Neural cell (in vitro differentiated cells): ENCODE results near the gene PNKD. TPM values are rescaled to one million over a fixed set of nuclear protein-coding genes. Genes with fewer than 3 reads are reported as not detected.

ENCODE experiments used
- H2AFZ ChIP-seq: fragments of 200-600, 300-800 bp; sonication (generic), shearing (Covaris generic); 2 replicates; pipeline ENCODE4 v1.6.0; 2014; ENCODE audit warnings: low read depth, mild to moderate bottlenecking, antibody characterized with exemption, low read length, moderate library complexity
- H3F3A ChIP-seq: fragments of 200-600 bp; shearing (Covaris generic); 2 replicates; pipeline ENCODE4 v1.6.1; 2016; ENCODE audit warnings: mild to moderate bottlenecking, moderate library complexity, mixed read lengths, antibody characterized with exemption, low read length; ENCODE audit not compliant: insufficient read depth, poor library complexity, severe bottlenecking
- H3K27ac ChIP-seq: fragments of 200-600, 300-800 bp; sonication (generic), shearing (Covaris generic); 2 replicates; pipeline ENCODE4 v1.5.1; 2014; ENCODE audit warnings: mild to moderate bottlenecking, low read length, moderate library complexity
- H3K27me3 ChIP-seq: fragments of 300-800, 200-600 bp; sonication (generic), shearing (Covaris generic); 2 replicates; pipeline ENCODE4 v1.6.0; 2014; ENCODE audit warnings: mild to moderate bottlenecking, low read depth, low read length, moderate library complexity; ENCODE audit not compliant: insufficient read depth
- H3K36me3 ChIP-seq: fragments of 300-800, 200-600 bp; sonication (generic), shearing (Covaris generic); 2 replicates; pipeline ENCODE4 v1.5.1; 2014; ENCODE audit warnings: mild to moderate bottlenecking, antibody characterized with exemption, low read length, moderate library complexity; ENCODE audit not compliant: insufficient read depth
- H3K4me2 ChIP-seq: fragments of 300-800, 200-600 bp; sonication (generic), shearing (Covaris generic); 2 replicates; pipeline ENCODE4 v1.6.0; 2014; ENCODE audit warnings: mild to moderate bottlenecking, low read length
- H3K4me3 ChIP-seq: fragments of 300-800, 200-600 bp; sonication (generic), shearing (Covaris generic); 2 replicates; pipeline ENCODE4 v1.5.1; 2014; ENCODE audit warnings: mild to moderate bottlenecking, low read length, moderate library complexity
- H3K79me2 ChIP-seq: fragments of 200-600 bp; shearing (Covaris generic); replicated peaks from 2 replicates; pipeline ENCODE4 v1.6.0; 2014; ENCODE audit warnings: mild to moderate bottlenecking, low read length, moderate library complexity; ENCODE audit not compliant: insufficient read depth
- H3K9ac ChIP-seq: fragments of 300-800, 200-600 bp; sonication (generic), shearing (Covaris generic); 2 replicates; pipeline ENCODE4 v1.6.1; 2016; ENCODE audit warnings: mild to moderate bottlenecking, low read length, mixed read lengths
- H3K9me2 ChIP-seq: fragments of 200-600 bp; shearing (Covaris generic); 2 replicates; pipeline ENCODE4 v1.6.1; 2016; ENCODE audit warnings: mild to moderate bottlenecking, low read length, mixed read lengths; ENCODE audit not compliant: insufficient read depth
- H3K9me3 ChIP-seq: fragments of 200-600, 300-800 bp; sonication (generic), shearing (Covaris generic); 2 replicates; pipeline ENCODE4 v1.6.1; 2016; ENCODE audit warnings: mild to moderate bottlenecking, mixed run types, low read length, moderate library complexity, mixed read lengths
- H4K20me1 ChIP-seq: fragments of 200-600 bp; shearing (Covaris generic); 2 replicates; pipeline ENCODE4 v1.6.1; 2016; ENCODE audit warnings: mild to moderate bottlenecking, mixed run types; ENCODE audit not compliant: insufficient read depth
- CTCF ChIP-seq: fragments of 450-650 bp; IDR thresholded peaks from 2 replicates; pipeline ENCODE4 v1.5.1; 2014; ENCODE audit warnings: antibody characterized with exemption, mild to moderate bottlenecking, moderate library complexity; ENCODE audit not compliant: poor library complexity, severe bottlenecking
- EP300 ChIP-seq: fragments of 450-650 bp; conservative IDR thresholded peaks from 2 replicates; pipeline ENCODE4 v1.6.1; 2014; ENCODE audit warnings: antibody characterized with exemption, mild to moderate bottlenecking, moderate library complexity; ENCODE audit not compliant: poor library complexity, severe bottlenecking
- EZH2 ChIP-seq: fragments of 200-600, 300-800 bp; shearing (Covaris generic), sonication (generic); IDR thresholded peaks from 2 replicates; pipeline ENCODE4 v1.6.1; 2014; ENCODE audit warnings: antibody characterized with exemption, low read length, borderline replicate concordance, mild to moderate bottlenecking; ENCODE audit not compliant: insufficient read depth, poor library complexity, severe bottlenecking
- MXI1 ChIP-seq: fragments of 450-650 bp; conservative IDR thresholded peaks from 2 replicates; pipeline ENCODE4 v1.6.1; 2014; ENCODE audit warnings: antibody characterized with exemption, mild to moderate bottlenecking; ENCODE audit not compliant: poor library complexity, severe bottlenecking
- POLR2AphosphoS5 ChIP-seq: IDR thresholded peaks from 2 replicates; pipeline ENCODE4 v1.6.1; 2012
- RAD21 ChIP-seq: fragments of 450-650 bp; conservative IDR thresholded peaks from 2 replicates; pipeline ENCODE4 v1.6.1; 2014; ENCODE audit warnings: antibody characterized with exemption, mild to moderate bottlenecking, moderate library complexity
- REST ChIP-seq: IDR thresholded peaks from 2 replicates; pipeline ENCODE4 v1.6.1; 2012; ENCODE audit warnings: borderline replicate concordance
- SMC3 ChIP-seq: fragments of 450-650 bp; conservative IDR thresholded peaks from 2 replicates; pipeline ENCODE4 v1.6.1; 2014; ENCODE audit warnings: antibody characterized with exemption, mild to moderate bottlenecking, moderate library complexity; ENCODE audit not compliant: poor library complexity
- TAF1 ChIP-seq: IDR thresholded peaks from 2 replicates; pipeline ENCODE4 v1.6.1; 2012; ENCODE audit warnings: low read depth
- polyA plus RNA-seq: library from polyadenylated mRNA; depleted of rRNA; stranded (reverse); fragments of >200 nt; gene quantifications from 2 replicates; pipeline ENCODE4 v1.2.3, GENCODE V29; 2014

Gene PNKD
- polyA plus RNA-seq, 1 donor from 2014 or later, result 59.7 TPM

- TF ChIP-seq EP300, result no peak
- no peak for TF ChIP-seq REST
- TF ChIP-seq CTCF, result no peak
- no peak for TF ChIP-seq RAD21
- no peak for TF ChIP-seq MXI1
- H3K27me3 ChIP-seq, result no peaks in the 10 kb centered on the region
- no peaks in the 10 kb centered on the region for H4K20me1 ChIP-seq
- H3K9me3 ChIP-seq, result no peaks in the 10 kb centered on the region
- H3K27ac ChIP-seq, result no peak overlapping the region
- H3F3A ChIP-seq, result no peaks in the 10 kb centered on the region
- H3K4me2 ChIP-seq, result no peak overlapping the region
- no peaks in the 10 kb centered on the region for H3K36me3 ChIP-seq
- H3K9me2 ChIP-seq, result no peaks in the 10 kb centered on the region
- H2AFZ ChIP-seq, result no peak overlapping the region
- no peak overlapping the region for H3K9ac ChIP-seq
- no peaks in the 10 kb centered on the region for H3K79me2 ChIP-seq
- H3K4me3 ChIP-seq, result no peak overlapping the region
Measured at GRCh38 chr2:218357236-218358177, 87.2 kb downstream of the PNKD start.

GRCh38 chr2:218360453-218360852, 90.1 kb downstream of the PNKD start:
- Histone ChIP-seq H3K27me3 (no peaks in the 10 kb centered on the region), H3K27ac (no peak overlapping the region), H3K79me2 (no peaks in the 10 kb centered on the region), H3K4me2 (no peak overlapping the region), H3K36me3 (no peaks in the 10 kb centered on the region), H3K9me3 (no peaks in the 10 kb centered on the region), H3F3A (no peaks in the 10 kb centered on the region), H4K20me1 (no peaks in the 10 kb centered on the region), H3K9ac (no peak overlapping the region), H3K4me3 (no peak overlapping the region), H3K9me2 (no peaks in the 10 kb centered on the region), H2AFZ (no peak overlapping the region)
- TF ChIP-seq TAF1 (no peak), EZH2 (no peak), MXI1 (no peak), RAD21 (no peak), POLR2AphosphoS5 (no peak), EP300 (no peak), SMC3 (no peak), CTCF (no peak), REST (no peak)
